ENCODE data around the gene CHAMP1. TPM values are rescaled to one million over a fixed set of nuclear protein-coding genes. Genes with fewer than 3 reads are reported as not detected.
"Not testable (repeated sequence)": the region's sequence is repeated elsewhere in the genome, so short reads cannot be mapped to it uniquely, and the experiment has no call there.

The CHAMP1 gene
- total and polyA plus RNA-seq, 2 experiments from 2014 or later: 26.9 to 33.5 TPM

DNA sequence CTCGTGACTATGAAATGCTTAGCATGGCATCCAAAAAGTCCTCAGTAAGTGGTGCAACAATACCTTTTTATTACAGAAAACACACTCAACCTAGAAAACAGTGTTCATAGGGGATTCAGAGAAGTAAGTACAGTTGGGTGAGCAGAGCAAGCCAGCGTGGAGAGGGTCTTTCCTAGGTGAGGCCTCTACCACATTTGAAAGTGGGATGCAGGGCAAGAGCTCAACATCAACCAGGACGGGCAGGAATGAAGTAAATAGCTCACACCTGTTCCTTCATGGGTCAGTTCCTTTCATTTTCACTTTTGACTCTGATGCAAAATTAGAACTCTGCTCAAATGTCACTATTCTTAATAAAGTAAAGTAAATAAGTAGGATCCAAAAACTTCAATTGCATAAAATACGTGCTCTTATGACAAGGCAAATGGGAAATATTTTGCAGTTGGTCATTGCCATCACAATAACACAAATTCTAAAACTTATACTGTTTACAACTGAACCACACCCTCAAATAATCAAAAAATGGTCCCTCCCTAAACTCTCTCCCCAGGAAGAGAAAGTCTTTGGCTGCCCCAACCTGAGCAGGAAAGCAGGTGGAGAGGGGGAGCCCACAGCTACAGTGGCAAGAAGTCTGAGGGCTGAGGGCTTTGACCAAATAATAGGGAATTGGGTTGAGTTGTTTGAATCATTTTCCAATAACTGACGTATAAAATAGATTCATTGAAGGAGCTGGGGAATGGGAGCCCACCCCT is 20.2 kb downstream of the CHAMP1 start:
- H3K4me3 ChIP-seq: no peak overlapping the region
- H3K4me2 ChIP-seq (ENCODE audit: unreplicated experiment): no peak overlapping the region
- H4K20me1 ChIP-seq (ENCODE audit: insufficient read depth): no peaks in the 10 kb centered on the region
- no peaks in the 10 kb centered on the region for H3K27me3 ChIP-seq (replicated peaks; ENCODE audit: insufficient read depth)
- 66 to 75% methylated on average over 5 of the region's 5 CpGs for WGBS, 2 experiments (ENCODE audit: low coverage in 1 of 2, low lambda C conversion rate in 2 of 2, missing lambda C conversion rate in 2 of 2)
- in situ Hi-C loops (cut with MboI): no loop called here
- H3K36me3 ChIP-seq (ENCODE audit: low read depth): no peaks in the 10 kb centered on the region
- peaks cover 6% of the 10 kb centered on the region; the same call in 1 of the 2 replicates for H3F3A ChIP-seq (ENCODE audit: insufficient read depth)
- H3K9me2 ChIP-seq (ENCODE audit: insufficient read depth): no peaks in the 10 kb centered on the region
- DNase-seq: no peak
- H2AFZ ChIP-seq: no peak overlapping the region
- no peak overlapping the region for H3K9ac ChIP-seq
- TF ChIP-seq EZH2phosphoT487 (IDR thresholded peaks at IDR 0.05; ENCODE audit: insufficient read depth, low read depth): no peak
- TF ChIP-seq EZH2 (IDR thresholded peaks at IDR 0.05; ENCODE audit: insufficient read depth, poor library complexity, severe bottlenecking): no peak
- no peak overlapping the region for H3K27ac ChIP-seq
- H3K79me2 ChIP-seq (ENCODE audit: insufficient read depth): no peaks in the 10 kb centered on the region
- H3K9me3 ChIP-seq (ENCODE audit: low read depth): no peaks in the 10 kb centered on the region
- no peaks in the 10 kb centered on the region for H3K4me1 ChIP-seq (ENCODE audit: insufficient read depth)

DNA sequence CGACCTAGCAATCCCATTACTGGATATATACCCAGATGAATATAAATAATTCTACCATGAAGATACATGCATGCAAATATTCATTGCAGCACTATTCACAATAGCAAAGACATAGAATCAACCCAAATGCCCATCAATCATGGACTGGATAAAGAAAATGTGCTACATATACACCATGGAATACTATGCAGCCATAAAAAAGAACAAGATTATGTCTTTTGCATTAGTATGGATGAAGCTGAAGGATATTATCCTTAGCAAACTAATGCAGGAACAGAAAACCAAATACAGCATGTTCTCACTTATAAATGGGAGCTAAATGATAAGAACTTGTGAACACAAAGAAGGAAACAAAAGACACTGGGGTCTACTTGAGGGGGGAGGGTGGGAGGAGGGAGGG is 22.2 kb downstream of the CHAMP1 start:
- 78 to 83% methylated on average over 1 of the region's 1 CpG for WGBS, 2 experiments (ENCODE audit: low coverage in 1 of 2, low lambda C conversion rate in 2 of 2, missing lambda C conversion rate in 2 of 2)
- H3K27ac ChIP-seq; DNase-seq; H3K4me1 ChIP-seq (ENCODE audit: insufficient read depth); in situ Hi-C loops (cut with MboI); H3K9me3 ChIP-seq (ENCODE audit: low read depth); H3K4me3 ChIP-seq; H3K9ac ChIP-seq; H3K36me3 ChIP-seq (ENCODE audit: low read depth); H2AFZ ChIP-seq; H3K4me2 ChIP-seq (ENCODE audit: unreplicated experiment); H3K79me2 ChIP-seq (ENCODE audit: insufficient read depth); H4K20me1 ChIP-seq (ENCODE audit: insufficient read depth); H3F3A ChIP-seq (ENCODE audit: insufficient read depth); H3K27me3 ChIP-seq (replicated peaks; ENCODE audit: insufficient read depth); H3K9me2 ChIP-seq (ENCODE audit: insufficient read depth): not testable (repeated sequence)

DNA sequence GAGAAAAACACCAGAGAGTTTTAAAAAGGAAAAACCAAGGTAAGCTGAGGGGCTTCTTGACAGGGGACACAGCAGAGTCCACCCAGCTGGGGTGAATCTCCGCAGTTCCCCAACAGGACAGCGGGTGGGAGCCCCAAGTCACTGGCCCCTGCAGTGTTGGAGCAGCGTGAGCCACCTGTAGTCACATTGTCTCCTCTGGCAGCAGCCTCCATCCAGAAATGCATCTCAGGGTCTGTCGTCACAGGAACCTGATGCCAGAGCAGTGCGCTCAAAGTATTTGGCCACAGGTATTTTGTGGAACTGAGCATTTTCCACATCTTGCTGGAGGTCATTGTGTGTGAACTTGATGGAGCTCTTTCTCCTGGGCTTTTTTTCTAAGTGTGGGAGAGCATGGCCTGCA is 24.7 kb downstream of the CHAMP1 start:
- H3K4me2 ChIP-seq (ENCODE audit: unreplicated experiment): no peak overlapping the region
- no peaks in the 10 kb centered on the region for H3K27me3 ChIP-seq (replicated peaks; ENCODE audit: insufficient read depth)
- H3K4me1 ChIP-seq (ENCODE audit: insufficient read depth): no peaks in the 10 kb centered on the region
- no peak for TF ChIP-seq EZH2 (IDR thresholded peaks at IDR 0.05; ENCODE audit: insufficient read depth, poor library complexity, severe bottlenecking)
- no peak for TF ChIP-seq EZH2phosphoT487 (IDR thresholded peaks at IDR 0.05; ENCODE audit: insufficient read depth, low read depth)
- no peaks in the 10 kb centered on the region for H3F3A ChIP-seq (ENCODE audit: insufficient read depth)
- H4K20me1 ChIP-seq (ENCODE audit: insufficient read depth): no peaks in the 10 kb centered on the region
- no peak overlapping the region for H3K4me3 ChIP-seq
- 84 to 92% methylated on average over 5 of the region's 5 CpGs for WGBS, 2 experiments (ENCODE audit: low coverage in 1 of 2, low lambda C conversion rate in 2 of 2, missing lambda C conversion rate in 2 of 2)
- no peak overlapping the region for H3K9ac ChIP-seq
- no peak overlapping the region for H2AFZ ChIP-seq
- no peak for DNase-seq
- no peak overlapping the region for H3K27ac ChIP-seq
- no peaks in the 10 kb centered on the region for H3K79me2 ChIP-seq (ENCODE audit: insufficient read depth)
- no peaks in the 10 kb centered on the region for H3K9me3 ChIP-seq (ENCODE audit: low read depth)
- no peaks in the 10 kb centered on the region for H3K9me2 ChIP-seq (ENCODE audit: insufficient read depth)
- in situ Hi-C loops (cut with MboI): no loop called here
- H3K36me3 ChIP-seq (ENCODE audit: low read depth): no peaks in the 10 kb centered on the region

DNA sequence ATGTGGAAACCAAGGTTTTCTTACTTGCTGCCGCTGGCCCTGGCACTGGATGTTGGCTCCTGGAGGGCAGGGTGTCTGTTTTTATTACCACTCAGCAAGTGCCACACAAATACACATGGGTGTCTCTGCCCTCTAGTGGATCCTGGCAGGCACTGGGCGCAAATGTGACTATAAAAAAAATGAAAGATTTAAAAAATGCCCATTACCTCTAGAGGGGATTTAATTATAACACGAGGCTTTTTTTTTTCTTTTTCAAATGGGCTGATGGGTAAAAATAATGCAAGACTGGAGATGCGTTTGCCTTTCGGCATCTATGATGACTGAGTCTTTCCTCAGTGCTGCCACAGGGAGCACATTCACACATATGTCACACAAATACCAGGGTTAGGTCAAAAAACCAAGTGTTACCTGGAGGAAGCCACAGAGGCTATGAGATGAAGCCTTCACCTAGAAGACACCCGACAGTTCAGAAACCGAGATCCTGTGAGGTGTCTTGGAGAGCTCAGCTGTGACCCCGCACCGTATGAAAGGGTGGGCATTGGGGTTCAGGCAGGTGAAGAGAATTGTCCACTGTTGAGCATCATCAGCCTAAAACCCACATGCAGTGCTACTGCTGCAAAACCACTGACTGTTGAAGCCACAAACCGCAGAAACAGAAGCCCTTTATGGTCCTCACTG is 25.7 kb downstream of the CHAMP1 start:
- H4K20me1 ChIP-seq (ENCODE audit: insufficient read depth): no peaks in the 10 kb centered on the region
- 47% methylated on average over 10 of the region's 10 CpGs for WGBS, 2 experiments (ENCODE audit: low coverage in 1 of 2, low lambda C conversion rate in 2 of 2, missing lambda C conversion rate in 2 of 2)
- H3K4me1 ChIP-seq (ENCODE audit: insufficient read depth): no peaks in the 10 kb centered on the region
- peak; percentile 74 for DNase-seq
- no peaks in the 10 kb centered on the region for H3K36me3 ChIP-seq (ENCODE audit: low read depth)
- no peak overlapping the region for H3K27ac ChIP-seq
- no peak overlapping the region for H2AFZ ChIP-seq
- peak overlapping the region; percentile 30 for H3K4me2 ChIP-seq (ENCODE audit: unreplicated experiment)
- H3K79me2 ChIP-seq (ENCODE audit: insufficient read depth): no peaks in the 10 kb centered on the region
- H3K4me3 ChIP-seq: no peak overlapping the region
- no peaks in the 10 kb centered on the region for H3F3A ChIP-seq (ENCODE audit: insufficient read depth)
- TF ChIP-seq EZH2 (IDR thresholded peaks at IDR 0.05; ENCODE audit: insufficient read depth, poor library complexity, severe bottlenecking) (no peak), EZH2phosphoT487 (IDR thresholded peaks at IDR 0.05; ENCODE audit: insufficient read depth, low read depth) (no peak)
- in situ Hi-C loops (cut with MboI): no loop called here
- H3K27me3 ChIP-seq (replicated peaks; ENCODE audit: insufficient read depth): no peaks in the 10 kb centered on the region
- no peaks in the 10 kb centered on the region for H3K9me2 ChIP-seq (ENCODE audit: insufficient read depth)
- H3K9ac ChIP-seq: no peak overlapping the region
- no peaks in the 10 kb centered on the region for H3K9me3 ChIP-seq (ENCODE audit: low read depth)
